Subcutaneous adipose tissue (tissue), 4 donors: ENCODE results near the gene EMILIN2. TPM values are rescaled to one million over a fixed set of nuclear protein-coding genes. Genes with fewer than 3 reads are reported as not detected.

Experiments used
- total RNA-seq, 4 donors: library from RNA; depleted of rRNA; stranded (reverse); fragments of >200 nt; gene quantifications; one replicate each; pipeline ENCODE4 v1.1.0, GENCODE V29; 2016
- TF ChIP-seq, protein P1 (sequence below): fragments of 450-650 bp; IDR thresholded peaks from one replicate; pipeline ENCODE4 v1.5.1; 2016; ENCODE audit warnings: low read depth, mild to moderate bottlenecking, control low read depth, antibody characterized with exemption, moderate library complexity

EMILIN2 gene
- total RNA-seq, 4 donors from 2014 or later = 23.6 to 107 (median 38.4) TPM

DNA sequence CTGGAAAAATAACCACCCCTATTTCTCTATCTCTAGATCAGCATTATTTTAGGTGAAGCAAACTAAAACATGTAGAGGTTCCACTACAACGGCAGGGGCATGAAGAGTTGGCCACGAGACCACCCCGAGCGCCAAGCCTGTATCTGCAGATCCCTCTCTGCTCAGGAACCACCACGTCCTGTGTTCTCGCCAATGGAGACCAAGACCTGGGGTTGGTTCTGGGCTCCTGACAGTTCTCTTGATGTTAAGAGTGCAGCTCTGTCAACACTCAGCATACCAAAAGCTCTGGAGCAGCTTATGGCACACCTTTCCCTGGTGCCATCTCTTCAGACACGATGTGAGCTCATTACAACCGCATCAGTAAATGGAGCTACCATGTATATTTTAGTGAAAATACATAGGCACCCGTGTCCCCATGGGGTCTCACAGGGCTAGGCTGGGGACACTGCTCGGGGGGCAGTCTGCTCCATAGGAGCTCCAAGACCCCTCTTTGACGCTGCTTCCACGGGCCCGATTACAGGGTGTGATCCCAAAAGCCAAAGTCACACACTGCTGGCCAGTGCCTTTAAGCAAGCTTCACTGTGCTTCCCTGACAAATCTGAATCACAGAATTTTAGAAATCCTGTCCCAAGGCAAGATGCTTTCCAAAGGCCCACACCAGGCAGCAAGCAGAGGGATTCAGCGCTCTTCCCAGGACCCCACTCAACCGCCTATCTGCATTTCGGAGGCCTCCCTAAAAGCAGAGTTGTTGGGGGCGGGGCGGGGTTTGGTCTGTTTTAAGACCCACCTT lies 72.2 kb downstream of the EMILIN2 start:
- TF ChIP-seq, protein P1, sequence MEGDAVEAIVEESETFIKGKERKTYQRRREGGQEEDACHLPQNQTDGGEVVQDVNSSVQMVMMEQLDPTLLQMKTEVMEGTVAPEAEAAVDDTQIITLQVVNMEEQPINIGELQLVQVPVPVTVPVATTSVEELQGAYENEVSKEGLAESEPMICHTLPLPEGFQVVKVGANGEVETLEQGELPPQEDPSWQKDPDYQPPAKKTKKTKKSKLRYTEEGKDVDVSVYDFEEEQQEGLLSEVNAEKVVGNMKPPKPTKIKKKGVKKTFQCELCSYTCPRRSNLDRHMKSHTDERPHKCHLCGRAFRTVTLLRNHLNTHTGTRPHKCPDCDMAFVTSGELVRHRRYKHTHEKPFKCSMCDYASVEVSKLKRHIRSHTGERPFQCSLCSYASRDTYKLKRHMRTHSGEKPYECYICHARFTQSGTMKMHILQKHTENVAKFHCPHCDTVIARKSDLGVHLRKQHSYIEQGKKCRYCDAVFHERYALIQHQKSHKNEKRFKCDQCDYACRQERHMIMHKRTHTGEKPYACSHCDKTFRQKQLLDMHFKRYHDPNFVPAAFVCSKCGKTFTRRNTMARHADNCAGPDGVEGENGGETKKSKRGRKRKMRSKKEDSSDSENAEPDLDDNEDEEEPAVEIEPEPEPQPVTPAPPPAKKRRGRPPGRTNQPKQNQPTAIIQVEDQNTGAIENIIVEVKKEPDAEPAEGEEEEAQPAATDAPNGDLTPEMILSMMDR = no peak

DNA sequence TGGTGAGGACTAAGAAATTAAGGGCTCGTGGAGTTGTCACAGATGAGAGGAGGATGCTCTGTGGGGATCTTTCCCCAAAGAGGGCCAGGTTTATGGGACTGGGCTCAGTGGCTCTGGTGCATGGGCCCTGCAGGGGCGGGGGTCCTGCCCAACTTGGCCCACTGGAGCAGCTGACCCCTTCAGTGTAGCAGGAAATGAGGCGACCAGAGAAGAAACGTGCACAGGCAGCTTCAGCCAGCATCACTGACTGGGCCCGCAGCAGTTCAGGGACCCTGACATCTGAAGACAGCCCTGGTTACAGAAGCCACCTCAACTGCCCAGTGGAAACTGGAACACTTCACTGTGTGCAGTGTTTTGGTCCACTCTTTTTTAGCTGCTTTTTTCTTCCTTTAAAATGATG lies 72.8 kb downstream of the EMILIN2 start:
- TF ChIP-seq, protein P1 = no peak

DNA sequence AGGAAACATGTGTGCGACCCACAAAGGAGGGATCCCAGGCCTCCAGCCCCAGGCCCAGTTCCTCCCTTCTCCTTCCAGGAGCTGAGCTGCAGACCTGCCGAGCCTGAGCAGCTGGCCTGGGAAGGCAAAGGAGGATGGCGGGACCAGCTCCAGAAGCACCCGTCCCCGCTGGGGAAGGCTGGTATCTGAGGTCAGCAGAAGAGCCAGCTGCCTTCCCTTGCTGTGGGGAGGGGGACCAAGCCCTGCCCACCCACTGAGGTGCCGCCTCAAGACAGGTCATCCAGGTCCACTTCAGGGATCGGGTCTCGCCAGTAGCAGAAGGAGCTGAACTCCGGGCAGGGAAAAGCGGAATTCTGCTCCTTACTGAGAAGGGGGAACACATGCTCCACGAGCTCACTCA lies 73.2 kb downstream of the EMILIN2 start:
- TF ChIP-seq, protein P1 = no peak

DNA sequence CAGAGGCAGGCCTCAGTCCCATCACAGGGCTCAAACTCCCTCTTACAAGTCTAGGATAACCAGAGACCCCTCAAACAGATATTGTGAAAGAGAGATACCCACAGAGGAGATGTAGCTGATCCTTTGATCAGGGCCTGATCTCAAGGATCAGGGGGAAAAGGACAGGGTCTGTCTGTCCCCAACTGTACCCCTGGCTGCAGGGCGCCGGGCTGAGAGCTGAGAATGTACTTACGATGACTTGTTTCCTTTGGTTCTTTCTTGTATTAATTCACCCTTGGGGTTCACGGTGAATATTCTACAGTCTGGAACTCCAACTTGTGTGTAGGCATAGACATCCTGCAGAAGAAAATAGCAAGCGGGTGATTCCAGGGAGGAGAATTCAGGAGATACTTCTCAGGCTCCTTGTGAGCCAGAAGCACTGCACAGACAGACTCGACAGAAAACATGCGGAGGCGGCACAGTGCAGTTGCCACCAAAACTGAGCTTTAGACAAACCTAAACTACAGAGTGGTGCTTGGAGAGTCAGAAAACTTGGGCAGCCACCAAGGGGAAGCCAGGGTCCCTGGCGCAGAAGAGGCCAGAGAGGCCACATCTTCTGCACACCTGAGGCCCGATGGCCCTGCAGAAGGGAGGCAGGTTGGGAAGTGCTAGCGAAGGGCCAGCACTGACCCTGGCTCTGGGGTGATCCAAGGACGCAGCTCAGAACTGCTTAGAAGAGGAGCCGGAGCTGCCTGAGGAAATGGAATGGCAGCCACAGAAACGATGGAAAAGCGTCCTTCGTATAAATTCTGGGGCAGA lies 73.9 kb downstream of the EMILIN2 start:
- TF ChIP-seq, protein P1 = no peak

DNA sequence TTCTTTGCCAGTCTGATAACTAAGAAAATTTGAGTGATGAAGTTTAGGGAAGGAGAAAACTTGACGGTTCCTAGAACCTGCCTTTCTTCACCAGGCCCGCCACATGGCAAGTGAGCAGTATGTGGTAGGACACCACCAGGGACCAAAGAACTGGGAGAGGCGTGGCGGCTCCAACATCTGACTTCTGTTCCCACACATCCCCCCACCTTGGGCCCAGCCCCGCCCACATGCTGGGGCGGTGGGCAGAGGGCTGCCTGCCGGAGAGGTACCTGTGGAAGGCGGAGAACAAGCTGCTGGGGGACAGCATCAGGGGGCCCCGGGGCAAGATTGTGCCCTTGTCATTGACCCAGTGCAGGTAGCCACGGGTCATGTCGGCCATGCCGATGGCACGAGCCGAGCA lies 75.0 kb downstream of the EMILIN2 start:
- TF ChIP-seq, protein P1 = no peak

DNA sequence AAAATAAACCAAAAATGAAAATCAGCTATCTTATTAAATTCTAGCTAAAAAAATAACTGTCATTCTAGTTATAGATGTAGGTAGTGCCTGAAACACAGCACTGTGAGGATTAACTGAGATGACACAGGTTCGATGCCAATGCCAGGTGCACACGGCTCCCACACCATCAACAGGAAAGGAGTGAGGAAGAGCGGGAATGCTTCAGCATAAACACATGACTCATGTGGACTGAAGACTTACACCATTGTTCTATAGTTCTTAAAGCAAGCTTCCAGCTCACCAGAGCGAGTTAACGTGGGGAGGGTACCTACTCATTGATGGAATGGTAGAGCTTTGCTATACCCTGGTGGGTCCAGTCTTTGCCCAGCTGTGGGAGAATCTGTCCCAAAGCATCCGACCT lies 76.7 kb downstream of the EMILIN2 start:
- TF ChIP-seq, protein P1 = no peak

DNA sequence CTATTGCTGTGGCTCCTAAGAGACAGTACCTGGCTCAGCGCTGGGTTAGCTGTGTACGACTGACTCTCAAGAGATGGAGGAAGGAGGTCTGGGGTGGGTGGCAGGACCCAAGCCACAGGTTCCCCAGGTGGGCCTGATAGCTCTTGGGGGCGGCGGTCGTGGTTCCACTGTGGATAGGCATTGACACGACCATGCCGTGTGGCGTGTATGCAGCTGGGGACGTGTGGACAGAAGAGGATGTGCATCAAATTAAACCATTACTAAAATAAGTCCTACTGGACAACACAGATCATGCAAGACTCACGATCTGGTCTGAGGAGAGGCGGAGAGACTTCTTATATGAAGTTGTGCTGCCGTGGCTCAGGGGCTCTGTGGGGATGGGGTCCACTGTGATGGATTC lies 78.1 kb downstream of the EMILIN2 start:
- TF ChIP-seq, protein P1 = no peak
